IMR-90 (cell line): ENCODE data around the gene HGFAC. TPM values are rescaled to one million over a fixed set of nuclear protein-coding genes. Genes with fewer than 3 reads are reported as not detected.

Experiments used
- ATAC-seq: fragments of 200-7000 bp; cut with Tn5 transposase; 2 replicates; pipeline ENCODE4 v1.9.1; 2020; ENCODE audit warnings: low read depth, mild to moderate bottlenecking, moderate library complexity
- BruUV-seq: library from RNA; stranded (reverse); fragments of 400-500 nt; replicated peaks from 2 replicates; lab custom pipeline; 2021; lab: Mats Ljungman, UMichigan
- CTCF ChIA-PET: fragments of 300-600 bp; formaldehyde crosslinking; extraction: SDS; loops from one replicate; lab custom pipeline; 2021; ENCODE audit warnings: antibody characterized with exemption; lab: Yijun Ruan, JAX
- POLR2A ChIA-PET: fragments of 300-600 bp; sonication (Branson Sonifier 250); formaldehyde crosslinking; loops from one replicate; lab custom pipeline; 2022; ENCODE audit warnings: antibody characterized with exemption; ENCODE audit not compliant: unreplicated experiment; lab: Charles Lee
- DNase-seq: peaks from one replicate; pipeline ENCODE4 v3.0.0; 2013
- H2AFZ ChIP-seq: replicated peaks from 2 replicates; pipeline ENCODE3; 2013; ENCODE audit warnings: low read length, mild to moderate bottlenecking; ENCODE audit not compliant: poor library complexity
- H2AK5ac ChIP-seq: 2 replicates; pipeline ENCODE4 v1.6.1; 2013; ENCODE audit warnings: low read depth, low read length, inconsistent platforms
- H2AK9ac ChIP-seq: replicated peaks from 2 replicates; pipeline ENCODE3; 2013; ENCODE audit warnings: mild to moderate bottlenecking, low read depth, low read length, moderate library complexity; ENCODE audit not compliant: poor library complexity
- H2BK120ac ChIP-seq: 2 replicates; pipeline ENCODE4 v1.6.1; 2013; ENCODE audit warnings: low read depth, low read length, inconsistent platforms
- H2BK15ac ChIP-seq: 3 replicates; pipeline ENCODE4 v1.6.1; 2013; ENCODE audit warnings: low read depth, low read length, inconsistent platforms
- H2BK20ac ChIP-seq: 2 replicates; pipeline ENCODE4 v1.6.1; 2013; ENCODE audit warnings: low read depth, mild to moderate bottlenecking, inconsistent platforms, low read length, moderate library complexity
- H2BK5ac ChIP-seq: 2 replicates; pipeline ENCODE4 v1.6.1; 2013; ENCODE audit warnings: mild to moderate bottlenecking, low read depth, low read length, inconsistent platforms; ENCODE audit not compliant: poor library complexity, severe bottlenecking
- H3K14ac ChIP-seq: replicated peaks from 2 replicates; pipeline ENCODE4 v1.6.1; 2013; ENCODE audit warnings: low read depth, low read length, inconsistent platforms
- H3K18ac ChIP-seq: 2 replicates; pipeline ENCODE4 v1.6.1; 2013; ENCODE audit warnings: low read depth, low read length, control low read depth
- H3K23ac ChIP-seq: 2 replicates; pipeline ENCODE4 v1.6.1; 2013; ENCODE audit warnings: low read depth, low read length, inconsistent platforms
- H3K27ac ChIP-seq: 2 replicates; pipeline ENCODE4 v1.5.1; 2013; ENCODE audit warnings: mild to moderate bottlenecking, control low read depth, low read length; ENCODE audit not compliant: insufficient read depth
- H3K27me3 ChIP-seq: 2 replicates; pipeline ENCODE4 v1.6.1; 2013; ENCODE audit warnings: low read length; ENCODE audit not compliant: control insufficient read depth, insufficient read depth
- H3K36me3 ChIP-seq: 2 replicates; pipeline ENCODE4 v1.6.1; 2013; ENCODE audit warnings: low read length, mixed read lengths; ENCODE audit not compliant: control insufficient read depth, insufficient read depth
- H3K4ac ChIP-seq: 2 replicates; pipeline ENCODE4 v1.6.1; 2013; ENCODE audit warnings: low read depth, low read length, inconsistent platforms
- H3K4me1 ChIP-seq: 2 replicates; pipeline ENCODE4 v1.6.1; 2013; ENCODE audit warnings: low read length, mixed read lengths; ENCODE audit not compliant: control insufficient read depth, insufficient read depth
- H3K4me2 ChIP-seq: 2 replicates; pipeline ENCODE4 v1.6.1; 2013; ENCODE audit warnings: low read depth, mild to moderate bottlenecking, control low read depth, low read length, moderate library complexity
- H3K4me3 ChIP-seq: 2 replicates; pipeline ENCODE4 v1.5.1; 2013; ENCODE audit warnings: low read depth, mild to moderate bottlenecking, control low read depth, low read length, moderate library complexity; ENCODE audit not compliant: insufficient read depth
- H3K56ac ChIP-seq: 2 replicates; pipeline ENCODE4 v1.6.1; 2013; ENCODE audit warnings: low read length, inconsistent platforms; ENCODE audit not compliant: insufficient read depth; ENCODE audit errors: extremely low read depth
- H3K79me1 ChIP-seq, 2 experiments: 2 replicates each; pipeline ENCODE4 v1.6.1; 2013; ENCODE audit warnings: low read length in 2 of 2, inconsistent platforms in 1 of 2, low read depth in 1 of 2
- H3K9ac ChIP-seq: 2 replicates; pipeline ENCODE4 v1.6.1; 2013; ENCODE audit warnings: low read depth, low read length, control low read depth
- H3K9me1 ChIP-seq: 2 replicates; pipeline ENCODE4 v1.6.1; 2013; ENCODE audit warnings: low read length, inconsistent platforms; ENCODE audit not compliant: insufficient read depth
- H3K9me3 ChIP-seq: 2 replicates; pipeline ENCODE4 v1.6.1; 2013; ENCODE audit warnings: low read length; ENCODE audit not compliant: control insufficient read depth, insufficient read depth
- H4K20me1 ChIP-seq: 2 replicates; pipeline ENCODE4 v1.6.1; 2013; ENCODE audit warnings: low read length, inconsistent platforms; ENCODE audit not compliant: insufficient read depth
- H4K5ac ChIP-seq: 2 replicates; pipeline ENCODE4 v1.6.1; 2013; ENCODE audit warnings: mild to moderate bottlenecking, low read depth, low read length, control low read depth
- H4K8ac ChIP-seq, 2 experiments: 2 replicates each; pipeline ENCODE4 v1.6.1; 2013; ENCODE audit warnings: low read depth in 2 of 2, low read length in 2 of 2, control low read depth in 1 of 2, inconsistent platforms in 1 of 2
- H4K91ac ChIP-seq: 2 replicates; pipeline ENCODE4 v1.6.1; 2013; ENCODE audit warnings: low read depth, low read length, inconsistent platforms; ENCODE audit not compliant: insufficient read depth
- CEBPB ChIP-seq: IDR thresholded peaks from 2 replicates; pipeline ENCODE4 v1.6.1; 2012; ENCODE audit warnings: low read depth, low read length, improper control_type of control experiment
- CHD1 ChIP-seq: IDR thresholded peaks from 2 replicates; pipeline ENCODE4 v1.6.1; 2012; ENCODE audit warnings: low read depth, low read length, improper control_type of control experiment
- FOS ChIP-seq: fragments of 150-350 bp; IDR thresholded peaks from 2 replicates; pipeline ENCODE4 v1.6.1; 2016; ENCODE audit warnings: low read depth, low read length
- MAFK ChIP-seq: IDR thresholded peaks from 2 replicates; pipeline ENCODE4 v1.6.1; 2012; ENCODE audit warnings: low read depth, low read length, improper control_type of control experiment
- MXI1 ChIP-seq: IDR thresholded peaks from 2 replicates; pipeline ENCODE4 v1.6.1; 2012; ENCODE audit warnings: low read depth, mild to moderate bottlenecking, low read length, moderate library complexity, borderline replicate concordance
- POLR2A ChIP-seq: IDR thresholded peaks from 2 replicates; pipeline ENCODE4 v1.6.1; 2012; ENCODE audit warnings: mild to moderate bottlenecking, low read depth, low read length
- RCOR1 ChIP-seq: IDR thresholded peaks from 2 replicates; pipeline ENCODE4 v1.6.1; 2012; ENCODE audit warnings: mild to moderate bottlenecking, low read length, improper control_type of control experiment; ENCODE audit not compliant: insufficient replicate concordance
- RFX5 ChIP-seq: IDR thresholded peaks from 2 replicates; pipeline ENCODE4 v1.8.0; 2012; ENCODE audit warnings: low read depth, mild to moderate bottlenecking, low read length, moderate library complexity
- SMC3 ChIP-seq: fragments of 150-350 bp; IDR thresholded peaks from 2 replicates; pipeline ENCODE4 v1.6.1; 2016; ENCODE audit warnings: low read depth, mild to moderate bottlenecking, antibody characterized with exemption, low read length, moderate library complexity
- WGBS, 2 experiments: methylation state at CpG; one replicate each; pipeline versions ENCODE4 v1.1.5 to v1.1.7; 2013; ENCODE audit warnings: missing lambda C conversion rate in 2 of 2; ENCODE audit not compliant: insufficient read length in 1 of 2; ENCODE audit errors: extremely low coverage in 2 of 2; 5-methylcytosine and 5-hydroxymethylcytosine counted together
- dilution Hi-C: fragments of 300-500 bp; cut with HindIII; formaldehyde crosslinking; loops from one replicate; pipeline ENCODE4 v1.14.3; 2018; ENCODE audit warnings: low sequenced_read_pairs; ENCODE audit not compliant: unreplicated experiment
- in situ Hi-C: fragments of 300-500 bp; cut with MboI; formaldehyde crosslinking; loops from 3 replicates; pipeline ENCODE4 v1.14.3; 2019; ENCODE audit warnings: low sequenced_read_pairs, inconsistent platforms, mixed read lengths
- intact Hi-C: fragments of 100-400 bp; cut with micrococcal nuclease; formaldehyde crosslinking; loops from 2 replicates; pipeline ENCODE4 v1.10.0; 2022
- polyA plus RNA-seq, 3 experiments: library from polyadenylated mRNA; depleted of rRNA; stranded (reverse); fragments of >200 nt; gene quantifications; 2 replicates each; pipeline ENCODE4 v1.2.3, GENCODE V29; 2012; ENCODE audit warnings: low replicate concordance in 1 of 3
- total RNA-seq: library from RNA; depleted of rRNA; stranded (reverse); fragments of >200 nt; gene quantifications from 2 replicates; pipeline ENCODE4 v1.2.3, GENCODE V29; 2012
- TF ChIP-seq, protein P1 (sequence below): fragments of 150-350 bp; IDR thresholded peaks from 2 replicates; pipeline ENCODE4 v1.6.1; 2016; ENCODE audit warnings: low read depth, mild to moderate bottlenecking, low read length, moderate library complexity, borderline replicate concordance
- TF ChIP-seq, protein P2 (sequence below): conservative IDR thresholded peaks from 2 replicates; pipeline ENCODE4 v1.5.1; 2012; ENCODE audit warnings: mild to moderate bottlenecking, low read depth, low read length, improper control_type of control experiment

Gene HGFAC
- total and polyA plus RNA-seq, 2 of the 4 experiments (the other 2 are of a cell fraction), result 0.05 TPM; not detected in 1

DNA sequence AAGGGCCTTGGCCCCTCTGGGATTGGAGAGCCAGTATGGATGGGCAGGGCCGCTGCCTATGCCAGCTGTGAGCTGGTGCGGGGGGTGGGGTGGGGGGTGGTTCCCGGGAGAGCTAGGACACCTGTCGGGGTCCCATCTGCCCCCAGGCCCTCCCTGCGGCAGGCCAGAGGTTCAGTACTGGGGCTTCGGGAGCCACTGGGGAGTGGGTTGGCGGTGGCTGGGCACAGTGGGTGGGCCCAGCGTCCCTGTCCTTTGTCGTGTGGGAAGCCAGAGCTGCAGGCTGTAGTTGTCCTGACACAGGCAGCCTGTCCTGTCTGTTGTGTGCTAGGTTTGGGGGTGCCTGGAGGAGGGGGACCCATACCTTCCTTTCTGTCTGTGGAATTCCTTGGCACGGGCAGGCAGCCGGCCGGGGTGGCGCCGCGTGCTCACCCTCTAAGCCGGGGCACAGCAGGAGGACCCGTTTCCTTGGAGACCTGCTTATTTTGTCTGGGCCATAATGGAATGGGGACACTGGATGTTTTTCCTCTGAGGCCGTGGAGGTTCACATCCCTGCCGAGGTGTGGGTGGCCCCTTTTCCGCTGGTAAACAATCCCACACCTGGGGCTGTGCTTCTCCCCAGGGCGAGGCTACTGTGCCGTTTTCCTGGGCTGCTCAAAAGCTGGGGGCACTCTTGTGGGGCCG lies 36.1 kb downstream of the HGFAC start:
- 75% methylated on average over 2 of the region's 23 CpGs; no CpG with 5 or more reads in 1 of the 2 experiments for WGBS, 2 experiments
- Histone ChIP-seq H4K8ac (no peak overlapping the region), H4K5ac (no peak overlapping the region), H4K91ac (no peak overlapping the region), H3K27me3 (peaks cover 44% of the 10 kb centered on the region), H2AK5ac (no peak overlapping the region), H3K79me1 (no peaks in the 10 kb centered on the region), H2AFZ (no peak overlapping the region), H2BK15ac (no peak overlapping the region), H3K9ac (no peak overlapping the region), H2BK120ac (no peak overlapping the region), H3K23ac (no peak overlapping the region), H3K4ac (no peak overlapping the region), H3K4me1 (no peaks in the 10 kb centered on the region), H3K36me3 (no peaks in the 10 kb centered on the region), H3K27ac (no peak overlapping the region), H3K18ac (no peak overlapping the region), H4K20me1 (no peaks in the 10 kb centered on the region), H3K4me2 (no peak overlapping the region), H3K14ac (no peak overlapping the region), H3K9me1 (no peaks in the 10 kb centered on the region), H2BK20ac (no peak overlapping the region), H2BK5ac (no peak overlapping the region), H3K56ac (no peak overlapping the region), H2AK9ac (no peak overlapping the region), H3K4me3 (no peak overlapping the region), H3K9me3 (no peaks in the 10 kb centered on the region)
- TF ChIP-seq MXI1, result no peak
- TF ChIP-seq RCOR1, result no peak
- no peak for TF ChIP-seq FOS
- TF ChIP-seq POLR2A, result no peak
- no peak for TF ChIP-seq CEBPB
- TF ChIP-seq, protein P1, sequence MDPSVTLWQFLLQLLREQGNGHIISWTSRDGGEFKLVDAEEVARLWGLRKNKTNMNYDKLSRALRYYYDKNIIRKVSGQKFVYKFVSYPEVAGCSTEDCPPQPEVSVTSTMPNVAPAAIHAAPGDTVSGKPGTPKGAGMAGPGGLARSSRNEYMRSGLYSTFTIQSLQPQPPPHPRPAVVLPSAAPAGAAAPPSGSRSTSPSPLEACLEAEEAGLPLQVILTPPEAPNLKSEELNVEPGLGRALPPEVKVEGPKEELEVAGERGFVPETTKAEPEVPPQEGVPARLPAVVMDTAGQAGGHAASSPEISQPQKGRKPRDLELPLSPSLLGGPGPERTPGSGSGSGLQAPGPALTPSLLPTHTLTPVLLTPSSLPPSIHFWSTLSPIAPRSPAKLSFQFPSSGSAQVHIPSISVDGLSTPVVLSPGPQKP, result no peak
- no peak for TF ChIP-seq RFX5
- no peak for TF ChIP-seq CHD1
- TF ChIP-seq, protein P2, sequence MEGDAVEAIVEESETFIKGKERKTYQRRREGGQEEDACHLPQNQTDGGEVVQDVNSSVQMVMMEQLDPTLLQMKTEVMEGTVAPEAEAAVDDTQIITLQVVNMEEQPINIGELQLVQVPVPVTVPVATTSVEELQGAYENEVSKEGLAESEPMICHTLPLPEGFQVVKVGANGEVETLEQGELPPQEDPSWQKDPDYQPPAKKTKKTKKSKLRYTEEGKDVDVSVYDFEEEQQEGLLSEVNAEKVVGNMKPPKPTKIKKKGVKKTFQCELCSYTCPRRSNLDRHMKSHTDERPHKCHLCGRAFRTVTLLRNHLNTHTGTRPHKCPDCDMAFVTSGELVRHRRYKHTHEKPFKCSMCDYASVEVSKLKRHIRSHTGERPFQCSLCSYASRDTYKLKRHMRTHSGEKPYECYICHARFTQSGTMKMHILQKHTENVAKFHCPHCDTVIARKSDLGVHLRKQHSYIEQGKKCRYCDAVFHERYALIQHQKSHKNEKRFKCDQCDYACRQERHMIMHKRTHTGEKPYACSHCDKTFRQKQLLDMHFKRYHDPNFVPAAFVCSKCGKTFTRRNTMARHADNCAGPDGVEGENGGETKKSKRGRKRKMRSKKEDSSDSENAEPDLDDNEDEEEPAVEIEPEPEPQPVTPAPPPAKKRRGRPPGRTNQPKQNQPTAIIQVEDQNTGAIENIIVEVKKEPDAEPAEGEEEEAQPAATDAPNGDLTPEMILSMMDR, result no peak
- TF ChIP-seq SMC3, result no peak
- TF ChIP-seq MAFK, result no peak
- no TSS peak for BruUV-seq
- in situ Hi-C loops, result no loop called here
- DNase-seq (no peak), ATAC-seq (no peak)
- intact Hi-C loops, result no loop called here
- POLR2A ChIA-PET, result no interaction called here
- dilution Hi-C loops, result no loop called here
- CTCF ChIA-PET, result interaction anchor here (0.6 to 0.8 kb wide), 3 partner anchors 28 to 465 kb away, joined by 3 read pairs; no protein-coding TSS in a partner anchor
